ENCODE results near the gene MANEA.
"Not testable (repeated sequence)": the region's sequence is repeated elsewhere in the genome, so short reads cannot be mapped to it uniquely, and the experiment has no call there.

Gene MANEA

DNA sequence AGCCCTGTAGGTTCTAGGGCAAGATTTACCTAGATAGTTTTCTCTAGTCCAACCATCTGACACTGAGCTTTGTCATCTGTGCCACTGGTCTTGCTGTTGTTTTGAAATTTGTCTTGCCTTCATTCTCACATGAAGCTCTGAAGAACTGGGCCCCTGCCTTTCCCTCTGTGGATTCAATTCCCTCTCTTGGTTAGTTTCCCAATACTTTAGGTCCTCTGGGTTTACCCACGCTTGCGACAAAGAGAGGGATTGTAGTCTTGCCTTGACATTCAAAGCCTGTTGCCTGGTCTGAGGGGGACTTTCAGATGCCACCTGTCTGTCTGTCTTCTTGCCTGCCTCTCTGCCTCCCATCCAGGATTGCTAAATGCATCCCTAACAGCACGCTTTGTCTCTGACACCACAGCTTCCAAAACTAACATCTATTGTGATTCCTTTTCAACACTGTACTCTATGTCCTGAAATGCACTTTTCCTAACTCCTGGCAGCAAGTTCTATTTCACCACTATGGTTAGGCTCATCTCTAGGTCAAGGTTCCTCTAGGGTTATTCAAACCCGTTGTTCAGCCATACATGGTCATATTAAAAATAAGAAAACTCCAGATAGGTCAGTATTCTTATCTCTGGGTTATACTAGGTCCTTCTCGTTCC, 25.5 kb upstream of the MANEA start:
- DNase-seq (ENCODE audit: low read depth) = no peak
- Histone ChIP-seq H3K9ac (ENCODE audit: low read length) (peak overlapping the region; percentile 48), H3K36me3 (ENCODE audit: control insufficient read depth, insufficient read depth, low read length, severe bottlenecking) (no peaks in the 10 kb centered on the region), H3K4me1 (ENCODE audit: control insufficient read depth, insufficient read depth, low read length) (peaks cover 19% of the 10 kb centered on the region), H3K4me3 (ENCODE audit: low read length) (no peak overlapping the region), H3K27me3 (replicated peaks; ENCODE audit: control insufficient read depth, insufficient read depth, low read length) (no peaks in the 10 kb centered on the region), H3K9me3 (ENCODE audit: control insufficient read depth, low read length) (no peaks in the 10 kb centered on the region)

DNA sequence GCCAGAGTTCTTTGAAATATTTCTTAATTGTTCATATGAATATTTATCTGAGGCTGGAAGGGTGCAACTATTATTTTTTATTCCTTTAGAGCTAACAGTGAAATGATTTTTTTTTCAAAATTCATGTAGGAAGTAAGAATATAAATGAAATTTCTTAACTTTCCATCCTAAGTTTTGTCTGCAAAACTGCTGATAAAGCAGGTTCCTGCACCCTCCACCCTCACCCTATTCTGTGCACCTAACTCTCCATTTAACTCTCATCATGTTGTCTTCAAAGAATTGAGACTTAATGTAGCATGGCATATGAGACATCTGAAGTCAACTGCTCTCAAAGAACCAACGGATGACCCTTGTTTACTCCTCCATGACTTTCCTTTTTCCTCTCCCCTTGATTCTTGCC, 23.5 kb upstream of the MANEA start:
- Histone ChIP-seq H3K36me3 (ENCODE audit: control insufficient read depth, insufficient read depth, low read length, severe bottlenecking) (no peaks in the 10 kb centered on the region), H3K4me3 (ENCODE audit: low read length) (no peak overlapping the region), H3K9ac (ENCODE audit: low read length) (no peak overlapping the region), H3K9me3 (ENCODE audit: control insufficient read depth, low read length) (no peaks in the 10 kb centered on the region), H3K27me3 (replicated peaks; ENCODE audit: control insufficient read depth, insufficient read depth, low read length) (no peaks in the 10 kb centered on the region), H3K4me1 (ENCODE audit: control insufficient read depth, insufficient read depth, low read length) (peaks cover 19% of the 10 kb centered on the region)
- DNase-seq (ENCODE audit: low read depth) = no peak

DNA sequence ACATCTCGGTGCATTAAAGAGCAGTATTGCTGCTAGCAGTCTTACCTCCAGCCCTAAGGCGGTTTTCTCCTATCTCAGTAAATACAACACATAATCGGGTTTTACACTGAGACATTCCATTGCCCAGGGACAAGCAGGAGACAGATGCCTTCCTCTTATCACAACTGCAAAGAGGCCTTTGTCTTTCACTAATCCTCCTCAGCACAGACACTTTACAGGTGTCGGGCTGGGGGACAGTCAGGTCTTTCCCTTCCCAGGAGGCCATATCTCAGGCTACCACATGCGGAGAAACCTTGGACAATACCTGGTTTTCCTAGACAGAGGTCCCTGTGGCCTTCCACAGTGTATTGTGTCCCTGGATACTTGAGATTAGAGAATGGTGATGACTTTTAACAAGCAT, 16.4 kb upstream of the MANEA start:
- not testable (repeated sequence) for H3K4me1 ChIP-seq (ENCODE audit: control insufficient read depth, insufficient read depth, low read length); H3K4me3 ChIP-seq (ENCODE audit: low read length); H3K9ac ChIP-seq (ENCODE audit: low read length); H3K36me3 ChIP-seq (ENCODE audit: control insufficient read depth, insufficient read depth, low read length, severe bottlenecking); H3K9me3 ChIP-seq (ENCODE audit: control insufficient read depth, low read length); H3K27me3 ChIP-seq (replicated peaks; ENCODE audit: control insufficient read depth, insufficient read depth, low read length); DNase-seq (ENCODE audit: low read depth)

DNA sequence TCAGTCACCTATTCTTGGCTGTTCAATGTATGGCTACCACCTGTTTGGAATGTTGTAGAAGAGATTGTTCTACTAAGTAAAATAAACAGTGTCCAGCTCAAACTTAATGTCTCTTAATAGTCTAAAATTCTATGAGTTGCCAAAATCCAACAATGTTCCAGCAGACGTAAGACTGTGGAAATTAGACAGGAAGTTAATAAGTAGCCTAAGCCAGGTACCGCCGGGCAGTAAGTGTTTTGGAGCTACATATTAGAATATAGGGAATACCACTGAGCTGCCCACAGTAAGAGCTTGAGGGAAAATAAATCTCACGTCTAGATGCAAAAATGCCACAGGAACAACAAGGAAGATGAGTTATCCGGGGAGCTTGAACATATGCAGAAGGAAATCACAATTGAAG, 7.8 kb upstream of the MANEA start:
- Histone ChIP-seq H3K4me3 (ENCODE audit: low read length) (no peak overlapping the region), H3K36me3 (ENCODE audit: control insufficient read depth, insufficient read depth, low read length, severe bottlenecking) (no peaks in the 10 kb centered on the region), H3K9me3 (ENCODE audit: control insufficient read depth, low read length) (no peaks in the 10 kb centered on the region), H3K9ac (ENCODE audit: low read length) (no peak overlapping the region), H3K4me1 (ENCODE audit: control insufficient read depth, insufficient read depth, low read length) (peaks cover 19% of the 10 kb centered on the region), H3K27me3 (replicated peaks; ENCODE audit: control insufficient read depth, insufficient read depth, low read length) (no peaks in the 10 kb centered on the region)
- no peak for DNase-seq (ENCODE audit: low read depth)

DNA sequence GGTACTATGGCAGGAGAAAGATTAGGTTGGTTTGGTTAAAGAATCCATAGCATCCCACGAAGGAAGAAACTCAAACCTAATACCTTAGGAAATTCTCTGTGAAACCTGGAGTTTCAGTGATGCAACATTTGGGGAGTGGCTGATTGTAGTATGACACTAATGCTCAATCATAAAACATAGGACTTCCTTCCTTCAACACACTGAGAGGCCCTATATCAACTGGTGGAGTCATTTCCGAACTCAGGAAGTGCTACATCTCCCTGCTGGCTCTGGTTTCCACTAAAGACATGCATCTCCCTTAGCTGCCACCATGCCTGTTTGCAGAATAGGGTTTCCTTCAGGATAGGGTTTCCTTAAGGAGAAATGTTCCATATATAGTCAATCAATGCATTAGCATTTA, 5.2 kb upstream of the MANEA start:
- no peak overlapping the region for H3K4me3 ChIP-seq (ENCODE audit: low read length)
- no peaks in the 10 kb centered on the region for H3K27me3 ChIP-seq (replicated peaks; ENCODE audit: control insufficient read depth, insufficient read depth, low read length)
- no peak overlapping the region for H3K9ac ChIP-seq (ENCODE audit: low read length)
- H3K4me1 ChIP-seq (ENCODE audit: control insufficient read depth, insufficient read depth, low read length) = peaks cover 27% of the 10 kb centered on the region
- H3K9me3 ChIP-seq (ENCODE audit: control insufficient read depth, low read length) = no peaks in the 10 kb centered on the region
- H3K36me3 ChIP-seq (ENCODE audit: control insufficient read depth, insufficient read depth, low read length, severe bottlenecking) = no peaks in the 10 kb centered on the region
- DNase-seq (ENCODE audit: low read depth) = no peak

DNA sequence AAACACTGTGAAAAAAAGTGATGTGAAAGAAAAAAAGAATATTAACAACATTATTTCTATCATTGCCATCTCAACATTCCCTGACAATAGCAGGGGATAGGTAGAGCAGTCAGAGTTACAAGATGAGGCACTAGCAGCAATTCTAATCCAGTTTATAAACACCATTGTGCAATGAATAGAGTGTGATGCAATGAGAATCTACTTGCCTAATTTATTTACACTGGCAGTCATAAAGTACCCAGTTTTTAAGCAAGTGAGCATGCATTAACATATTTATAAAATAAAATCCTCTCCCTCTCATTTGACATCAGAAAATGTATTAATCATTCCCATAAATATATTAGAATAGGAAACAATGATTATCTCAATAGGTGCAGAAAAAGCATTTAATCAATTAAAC, 2.5 kb upstream of the MANEA start:
- DNase-seq (ENCODE audit: low read depth) = peak; percentile 86
- Histone ChIP-seq H3K4me1 (ENCODE audit: control insufficient read depth, insufficient read depth, low read length) (peaks cover 22% of the 10 kb centered on the region), H3K36me3 (ENCODE audit: control insufficient read depth, insufficient read depth, low read length, severe bottlenecking) (no peaks in the 10 kb centered on the region), H3K9me3 (ENCODE audit: control insufficient read depth, low read length) (no peaks in the 10 kb centered on the region), H3K27me3 (replicated peaks; ENCODE audit: control insufficient read depth, insufficient read depth, low read length) (no peaks in the 10 kb centered on the region), H3K9ac (ENCODE audit: low read length) (peak overlapping the region; percentile 97), H3K4me3 (ENCODE audit: low read length) (peak overlapping the region; percentile 91)

DNA sequence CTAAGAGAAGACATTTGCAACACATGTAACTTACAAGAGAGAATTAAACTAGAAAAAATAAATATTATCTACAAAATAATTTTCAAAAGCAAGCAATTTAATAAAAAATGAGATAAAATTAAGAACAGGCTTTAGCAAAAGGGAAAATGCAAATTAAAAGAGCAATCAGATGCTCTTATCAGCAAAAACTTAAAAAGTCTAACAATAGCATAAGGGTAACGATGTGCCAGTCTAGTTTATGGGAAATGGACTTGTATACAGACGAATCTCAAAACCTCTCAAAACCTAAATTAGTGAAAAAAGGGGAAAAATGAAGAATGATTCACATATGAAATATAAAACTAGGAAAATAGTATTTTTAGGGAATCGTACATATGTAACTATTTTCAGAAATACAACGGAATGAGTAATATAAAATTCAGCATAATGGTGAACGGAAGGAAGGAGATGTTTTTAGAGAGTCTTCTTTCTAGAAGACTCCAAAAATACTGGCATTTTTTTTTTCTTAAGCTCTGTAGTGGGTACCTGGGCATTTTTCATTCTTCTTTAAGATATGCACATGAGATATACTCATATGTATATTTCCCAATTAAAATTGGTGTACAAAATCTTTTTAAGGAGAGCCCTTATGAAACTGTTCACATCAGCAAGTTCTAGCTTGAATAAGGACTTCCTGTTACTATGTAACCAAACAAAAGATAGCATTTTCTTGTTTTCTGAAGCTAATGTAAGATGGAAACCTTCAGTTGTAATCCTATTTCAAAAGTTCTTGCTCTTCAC, 927 bp upstream of the MANEA start:
- no peaks in the 10 kb centered on the region for H3K36me3 ChIP-seq (ENCODE audit: control insufficient read depth, insufficient read depth, low read length, severe bottlenecking)
- peak overlapping the region; percentile 97 for H3K9ac ChIP-seq (ENCODE audit: low read length)
- no peaks in the 10 kb centered on the region for H3K27me3 ChIP-seq (replicated peaks; ENCODE audit: control insufficient read depth, insufficient read depth, low read length)
- H3K4me1 ChIP-seq (ENCODE audit: control insufficient read depth, insufficient read depth, low read length) = peaks cover 27% of the 10 kb centered on the region
- H3K4me3 ChIP-seq (ENCODE audit: low read length) = peak overlapping the region; percentile 91
- DNase-seq (ENCODE audit: low read depth) = peak; percentile 40
- no peaks in the 10 kb centered on the region for H3K9me3 ChIP-seq (ENCODE audit: control insufficient read depth, low read length)

DNA sequence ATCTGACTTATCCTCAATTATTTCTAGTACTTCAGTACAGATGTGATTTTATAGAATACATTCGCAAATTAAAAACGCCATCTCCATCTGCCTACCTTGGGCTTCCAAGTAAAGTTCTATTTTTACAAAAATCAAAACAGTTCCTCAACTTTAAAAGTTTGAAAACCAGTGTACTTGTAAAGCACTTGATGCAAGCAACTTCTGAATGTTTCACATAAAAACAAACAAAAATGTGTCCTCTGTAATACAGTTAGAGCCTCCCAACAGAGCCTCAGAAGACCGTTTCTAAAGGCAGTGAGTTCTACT, 384 bp upstream of the MANEA start:
- Histone ChIP-seq H3K9ac (ENCODE audit: low read length) (peak overlapping the region; percentile 97), H3K4me3 (ENCODE audit: low read length) (peak overlapping the region; percentile 91), H3K36me3 (ENCODE audit: control insufficient read depth, insufficient read depth, low read length, severe bottlenecking) (no peaks in the 10 kb centered on the region), H3K9me3 (ENCODE audit: control insufficient read depth, low read length) (no peaks in the 10 kb centered on the region), H3K4me1 (ENCODE audit: control insufficient read depth, insufficient read depth, low read length) (peaks cover 27% of the 10 kb centered on the region), H3K27me3 (replicated peaks; ENCODE audit: control insufficient read depth, insufficient read depth, low read length) (no peaks in the 10 kb centered on the region)
- DNase-seq (ENCODE audit: low read depth) = no peak

DNA sequence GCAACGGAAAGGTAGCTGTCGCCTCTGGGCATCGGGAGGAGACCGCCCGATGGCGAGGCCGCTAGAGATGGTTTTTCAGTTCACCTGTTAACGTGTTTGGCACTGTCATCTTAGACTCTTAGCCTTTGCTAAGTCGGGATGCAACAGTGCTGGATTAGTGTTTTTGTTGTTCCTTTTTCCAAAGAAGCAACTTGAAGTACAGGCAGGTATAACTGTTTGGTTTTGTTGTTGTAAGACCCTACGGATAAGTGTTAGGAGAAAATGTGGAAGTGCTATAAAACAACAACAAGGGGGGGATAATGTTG, 723 bp downstream of the MANEA start:
- H3K27me3 ChIP-seq (replicated peaks; ENCODE audit: control insufficient read depth, insufficient read depth, low read length) = no peaks in the 10 kb centered on the region
- H3K4me1 ChIP-seq (ENCODE audit: control insufficient read depth, insufficient read depth, low read length) = peaks cover 27% of the 10 kb centered on the region
- peak overlapping the region; percentile 91 for H3K4me3 ChIP-seq (ENCODE audit: low read length)
- no peaks in the 10 kb centered on the region for H3K9me3 ChIP-seq (ENCODE audit: control insufficient read depth, low read length)
- DNase-seq (ENCODE audit: low read depth) = no peak
- H3K36me3 ChIP-seq (ENCODE audit: control insufficient read depth, insufficient read depth, low read length, severe bottlenecking) = no peaks in the 10 kb centered on the region
- H3K9ac ChIP-seq (ENCODE audit: low read length) = peak overlapping the region; percentile 97

DNA sequence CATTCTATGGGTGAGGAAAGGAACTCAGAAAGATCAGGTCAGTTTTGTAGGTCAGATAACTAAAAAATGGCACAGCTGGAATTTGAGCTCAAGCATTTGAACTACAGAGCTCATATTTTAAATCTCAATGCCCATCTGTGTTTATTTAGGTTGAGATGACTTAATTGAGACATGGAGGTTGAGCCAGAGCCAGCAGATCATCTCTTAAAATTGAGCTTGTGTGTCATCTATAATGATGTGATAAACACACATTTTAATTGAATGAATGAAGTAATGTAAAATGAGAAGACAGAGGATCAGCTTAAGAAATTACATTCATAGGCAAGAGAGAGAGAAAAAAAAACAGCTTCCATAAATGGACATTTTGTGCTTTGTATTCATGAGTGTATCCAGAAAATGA, 3.7 kb downstream of the MANEA start:
- H3K9ac ChIP-seq (ENCODE audit: low read length) = no peak overlapping the region
- peaks cover 8% of the 10 kb centered on the region for H3K9me3 ChIP-seq (ENCODE audit: control insufficient read depth, low read length)
- no peak overlapping the region for H3K4me3 ChIP-seq (ENCODE audit: low read length)
- H3K36me3 ChIP-seq (ENCODE audit: control insufficient read depth, insufficient read depth, low read length, severe bottlenecking) = no peaks in the 10 kb centered on the region
- peaks cover 13% of the 10 kb centered on the region for H3K4me1 ChIP-seq (ENCODE audit: control insufficient read depth, insufficient read depth, low read length)
- peak; percentile 35 for DNase-seq (ENCODE audit: low read depth)
- no peaks in the 10 kb centered on the region for H3K27me3 ChIP-seq (replicated peaks; ENCODE audit: control insufficient read depth, insufficient read depth, low read length)

DNA sequence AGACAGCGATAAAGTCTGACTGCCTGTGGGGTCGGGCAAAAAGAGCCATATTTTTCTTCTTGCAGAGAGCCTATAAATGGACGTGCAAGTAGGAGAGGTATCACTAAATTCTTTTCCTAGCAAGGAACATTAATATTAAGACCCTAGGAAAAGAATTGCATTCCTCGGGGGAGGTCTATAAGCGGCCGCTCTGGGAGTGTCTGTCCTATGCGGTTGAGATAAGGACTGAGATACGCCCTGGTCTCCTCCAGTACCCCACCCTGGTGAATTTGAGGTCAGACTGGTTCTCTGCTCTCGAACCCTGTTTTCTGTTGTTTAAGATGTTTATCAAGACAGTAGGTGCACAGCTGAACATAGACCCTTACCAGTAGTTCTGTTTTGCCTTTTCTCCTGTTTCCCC, 6.9 kb downstream of the MANEA start:
- not testable (repeated sequence) for DNase-seq (ENCODE audit: low read depth); H3K9ac ChIP-seq (ENCODE audit: low read length); H3K36me3 ChIP-seq (ENCODE audit: control insufficient read depth, insufficient read depth, low read length, severe bottlenecking); H3K27me3 ChIP-seq (replicated peaks; ENCODE audit: control insufficient read depth, insufficient read depth, low read length); H3K9me3 ChIP-seq (ENCODE audit: control insufficient read depth, low read length); H3K4me3 ChIP-seq (ENCODE audit: low read length)
- peaks cover 20% of the 10 kb centered on the region for H3K4me1 ChIP-seq (ENCODE audit: control insufficient read depth, insufficient read depth, low read length)

DNA sequence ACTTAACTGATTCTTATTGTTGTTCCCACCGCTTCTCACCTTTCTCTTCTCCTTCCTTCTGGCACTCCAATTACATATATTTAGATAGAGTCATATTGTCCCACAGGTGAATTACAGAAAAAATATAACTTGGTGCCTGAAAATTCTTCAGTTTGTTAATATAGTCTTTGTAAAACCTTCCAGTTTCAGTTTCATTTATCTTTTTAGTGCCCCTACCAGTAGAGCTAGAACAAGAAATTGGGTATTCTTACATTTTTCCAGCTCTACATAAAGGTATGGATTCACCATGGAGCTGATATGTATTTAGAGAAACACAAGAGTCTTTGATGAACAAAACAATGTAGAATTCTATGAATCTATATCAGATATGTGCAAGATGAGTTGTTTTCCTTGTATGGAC, 10.7 kb downstream of the MANEA start:
- no peak for DNase-seq (ENCODE audit: low read depth)
- Histone ChIP-seq H3K9me3 (ENCODE audit: control insufficient read depth, low read length) (peaks cover 8% of the 10 kb centered on the region), H3K4me1 (ENCODE audit: control insufficient read depth, insufficient read depth, low read length) (peaks cover 15% of the 10 kb centered on the region), H3K9ac (ENCODE audit: low read length) (no peak overlapping the region), H3K36me3 (ENCODE audit: control insufficient read depth, insufficient read depth, low read length, severe bottlenecking) (peaks cover 3% of the 10 kb centered on the region), H3K4me3 (ENCODE audit: low read length) (no peak overlapping the region), H3K27me3 (replicated peaks; ENCODE audit: control insufficient read depth, insufficient read depth, low read length) (no peaks in the 10 kb centered on the region)
